Mammary epithelial cell (primary cell): ENCODE results near the gene RPH3AL.

Experiments used
- CTCF ChIP-seq, 2 donors: IDR thresholded peaks in 1 of 2; conservative IDR thresholded peaks in 1 of 2; 2 replicates each; pipeline ENCODE4 v1.5.1; 2011 to 2012; ENCODE audit warnings: inconsistent platforms in 2 of 2, low read length in 2 of 2, mild to moderate bottlenecking in 2 of 2, control low read depth in 1 of 2, low read depth in 1 of 2; ENCODE audit not compliant: insufficient read depth in 1 of 2; ENCODE audit errors: extremely low read depth in 1 of 2
- EZH2 ChIP-seq: IDR thresholded peaks from 2 replicates; pipeline ENCODE4 v1.6.1; 2012; ENCODE audit warnings: low read length, inconsistent platforms, borderline replicate concordance

- TF ChIP-seq CTCF (conservative IDR thresholded peaks at IDR 0.05 in 1 of 2, IDR thresholded peaks at IDR 0.05 in 1 of 2; ENCODE audit: extremely low read depth in 1 of 2, insufficient read depth in 1 of 2, low read depth in 1 of 2, low read length in 2 of 2), result no peak
- TF ChIP-seq EZH2, result no peak
Observed at GRCh38 chr17:205817-206216, 146.8 kb downstream of the RPH3AL start.
